Choroid plexus epithelial cell (primary cell): ENCODE results near the gene GPR157.

Experiments
- DNase-seq: peaks from one replicate; pipeline ENCODE4 v3.0.0-alpha.2; 2010; ENCODE audit warnings: low read depth
- H3K4me3 ChIP-seq: 2 replicates; pipeline ENCODE4 v1.5.1; 2011; ENCODE audit warnings: low read depth, mild to moderate bottlenecking, control low read depth, low read length, moderate library complexity
- CTCF ChIP-seq: conservative IDR thresholded peaks from 2 replicates; pipeline ENCODE4 v1.5.1; 2011; ENCODE audit warnings: low read depth, mild to moderate bottlenecking, control low read depth, inconsistent platforms, low read length, moderate library complexity

The GPR157 gene

GRCh38 chr1:9128520-9129265 lies at the start of gene GPR157:
TSS of gene GPR157 (minus strand) at chr1:9129102. CDS start at chr1:9129027, 75 bp downstream.
- peak; percentile 75 for DNase-seq
- TF ChIP-seq CTCF = peak; percentile 27
- peak within 1 kb of the TSS; percentile 62 for H3K4me3 ChIP-seq

- no peak overlapping the region for H3K4me3 ChIP-seq
- DNase-seq = no peak
- no peak for TF ChIP-seq CTCF
Measured at GRCh38 chr1:9174762-9175161, 45.9 kb upstream of the GPR157 start.

- no peak for DNase-seq
- H3K4me3 ChIP-seq = no peak overlapping the region
- TF ChIP-seq CTCF = no peak
Measured at GRCh38 chr1:9174243-9174642, 45.3 kb upstream of the GPR157 start.

- TF ChIP-seq CTCF = no peak
- DNase-seq = no peak
- no peak overlapping the region for H3K4me3 ChIP-seq
Measured at GRCh38 chr1:9169601-9170137, 40.8 kb upstream of the GPR157 start.

GRCh38 chr1:9167638-9168037 lies 38.7 kb upstream of the GPR157 start:
- DNase-seq = no peak
- H3K4me3 ChIP-seq = no peak overlapping the region
- no peak for TF ChIP-seq CTCF

GRCh38 chr1:9166289-9167235 lies 37.7 kb upstream of the GPR157 start:
- H3K4me3 ChIP-seq = no peak overlapping the region
- no peak for TF ChIP-seq CTCF
- peak; percentile 91 for DNase-seq
